GM19395 (cell line): Measurements from ENCODE around the gene PARD3B.
A peak's percentile ranks its signal among the peaks of the same experiment; 100 is the strongest.

Experiments used
- ATAC-seq: cut with Tn5 transposase; IDR thresholded peaks from one replicate; pipeline ENCODE4 v1.9.1; 2021; ENCODE audit warnings: mild to moderate bottlenecking, moderate library complexity; ENCODE audit not compliant: unreplicated experiment

PARD3B gene

GRCh38 chr2:205658068-205658467 lies 1112.8 kb downstream of the PARD3B start:
- no peak for ATAC-seq

- no peak for ATAC-seq
Measured at GRCh38 chr2:205658572-205658971, 1113.3 kb downstream of the PARD3B start.

DNA sequence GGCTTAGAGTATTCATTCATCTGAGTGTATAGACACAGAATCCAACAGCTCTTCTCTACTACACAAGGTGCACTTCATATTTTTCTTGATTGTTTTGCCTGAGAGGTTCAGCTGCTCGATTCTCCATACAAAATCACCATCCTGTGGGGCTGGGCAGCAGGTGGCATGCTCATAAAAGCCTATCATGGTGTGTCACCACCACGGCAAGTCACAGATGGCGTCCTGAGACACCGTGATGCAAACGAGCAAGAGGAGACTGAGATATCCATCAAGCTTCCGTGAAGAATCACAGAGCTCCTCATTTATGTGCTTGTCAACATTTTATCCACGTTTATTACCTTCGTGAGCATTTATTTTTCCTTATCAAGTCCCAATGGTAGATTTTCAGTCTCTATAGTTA lies 1114.6 kb downstream of the PARD3B start:
- no peak for ATAC-seq

- ATAC-seq: peak; percentile 80
Measured at GRCh38 chr2:205660521-205661124, 1115.3 kb downstream of the PARD3B start.

- no peak for ATAC-seq
Measured at GRCh38 chr2:205661281-205661680, 1116.0 kb downstream of the PARD3B start.

DNA sequence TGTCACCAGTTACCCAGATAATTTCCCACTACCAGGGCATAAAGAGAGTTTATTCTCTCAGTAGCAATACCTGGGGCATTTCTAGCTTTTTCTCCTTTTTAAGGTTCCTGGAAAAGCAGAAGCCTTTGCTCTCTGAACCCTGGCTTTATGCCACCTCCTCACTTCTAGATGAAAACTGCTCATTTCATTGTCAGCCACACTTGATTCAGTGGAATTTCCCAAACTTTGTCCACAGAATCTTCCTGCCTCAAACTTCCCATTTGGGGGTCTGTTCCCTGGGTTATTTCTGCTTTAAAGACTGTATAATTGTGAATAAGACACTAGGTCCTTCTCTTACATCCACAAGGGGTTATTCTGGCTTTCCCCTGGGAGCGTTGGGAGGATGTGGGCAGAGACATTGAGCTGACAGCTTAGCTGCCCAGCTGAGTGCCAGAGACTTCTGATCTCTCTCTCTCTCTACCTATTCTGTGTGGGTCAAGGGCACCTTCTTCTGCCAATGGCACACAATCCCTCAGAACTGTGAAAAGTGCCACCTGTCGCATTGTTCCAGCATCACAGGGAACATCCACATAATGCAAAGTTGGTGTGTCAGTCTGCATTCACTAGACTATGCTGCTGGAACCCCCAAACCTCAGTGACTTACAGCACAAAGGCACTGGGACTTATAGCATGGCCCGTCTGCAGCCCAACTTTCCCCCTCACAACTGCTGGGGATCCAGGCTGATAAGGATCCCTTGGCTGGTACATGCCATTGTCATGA lies 1117.1 kb downstream of the PARD3B start:
- no peak for ATAC-seq

DNA sequence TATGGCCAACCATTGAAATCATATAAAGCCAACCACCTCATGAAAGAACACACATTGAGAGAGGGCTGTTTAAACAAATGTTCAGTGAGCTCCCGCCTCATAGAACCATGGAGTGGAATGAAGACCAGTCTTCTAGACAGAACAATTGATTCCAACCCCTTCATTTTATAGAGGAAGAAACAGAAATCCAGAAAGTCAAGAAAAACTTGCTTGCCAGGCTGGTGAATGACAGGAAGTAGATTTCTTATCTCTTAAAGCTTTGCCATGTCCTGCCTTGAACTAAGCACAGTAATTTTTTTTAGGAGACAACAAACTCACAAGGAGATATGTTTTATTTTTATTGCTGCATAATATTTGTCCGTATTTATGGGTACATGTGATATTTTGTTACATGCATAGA lies 1120.5 kb downstream of the PARD3B start:
- no peak for ATAC-seq
